Measurements from ENCODE around the gene JARID2. TPM values are rescaled to one million over a fixed set of nuclear protein-coding genes. Genes with fewer than 3 reads are reported as not detected.

JARID2 gene
- total RNA-seq, 1 donor = 9.1 TPM

GRCh38 chr6:15487262-15487661 lies 241.4 kb downstream of the JARID2 start:
- TF ChIP-seq, protein P1, sequence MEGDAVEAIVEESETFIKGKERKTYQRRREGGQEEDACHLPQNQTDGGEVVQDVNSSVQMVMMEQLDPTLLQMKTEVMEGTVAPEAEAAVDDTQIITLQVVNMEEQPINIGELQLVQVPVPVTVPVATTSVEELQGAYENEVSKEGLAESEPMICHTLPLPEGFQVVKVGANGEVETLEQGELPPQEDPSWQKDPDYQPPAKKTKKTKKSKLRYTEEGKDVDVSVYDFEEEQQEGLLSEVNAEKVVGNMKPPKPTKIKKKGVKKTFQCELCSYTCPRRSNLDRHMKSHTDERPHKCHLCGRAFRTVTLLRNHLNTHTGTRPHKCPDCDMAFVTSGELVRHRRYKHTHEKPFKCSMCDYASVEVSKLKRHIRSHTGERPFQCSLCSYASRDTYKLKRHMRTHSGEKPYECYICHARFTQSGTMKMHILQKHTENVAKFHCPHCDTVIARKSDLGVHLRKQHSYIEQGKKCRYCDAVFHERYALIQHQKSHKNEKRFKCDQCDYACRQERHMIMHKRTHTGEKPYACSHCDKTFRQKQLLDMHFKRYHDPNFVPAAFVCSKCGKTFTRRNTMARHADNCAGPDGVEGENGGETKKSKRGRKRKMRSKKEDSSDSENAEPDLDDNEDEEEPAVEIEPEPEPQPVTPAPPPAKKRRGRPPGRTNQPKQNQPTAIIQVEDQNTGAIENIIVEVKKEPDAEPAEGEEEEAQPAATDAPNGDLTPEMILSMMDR (IDR thresholded peaks at IDR 0.05; ENCODE audit: insufficient read depth, low read depth, low read length) = no peak
- no peak for DNase-seq (ENCODE audit: low read depth)
- no peak overlapping the region for H3K4me3 ChIP-seq (ENCODE audit: low read depth, low read length)

DNA sequence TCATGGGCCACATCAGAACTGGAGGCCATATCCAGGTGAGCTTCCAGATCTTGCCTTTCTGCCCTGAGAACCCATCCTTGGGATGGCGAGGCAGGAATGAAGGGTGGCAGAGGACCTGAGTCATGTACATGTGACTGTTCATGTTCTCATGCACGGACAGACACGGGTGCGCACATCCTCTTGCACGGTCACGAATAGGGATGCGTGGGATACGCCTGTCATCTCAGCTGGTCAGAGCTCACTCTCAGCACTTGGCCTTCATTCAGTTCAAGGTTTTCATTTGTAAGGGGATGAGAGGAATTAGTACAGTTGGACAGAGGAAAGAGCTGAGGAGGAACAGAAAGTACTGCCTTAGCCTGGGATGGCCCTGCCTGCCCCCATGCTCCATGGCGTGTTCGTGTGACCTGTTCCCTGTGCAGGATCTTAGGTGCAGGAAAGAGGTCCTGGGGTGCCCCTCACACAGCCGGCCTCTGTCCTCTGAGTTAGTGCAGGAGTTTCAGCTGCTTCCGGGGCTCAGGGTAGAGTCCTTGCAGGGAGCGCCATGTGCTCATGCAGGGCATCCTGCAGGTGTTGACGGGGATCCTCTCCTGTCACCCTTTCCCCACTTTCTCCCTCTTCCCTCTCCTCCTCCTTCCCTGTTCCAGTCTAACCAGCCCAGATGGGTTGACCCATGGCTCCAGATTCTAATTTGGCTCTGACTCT lies 243.5 kb downstream of the JARID2 start:
- no peak for DNase-seq (ENCODE audit: low read depth)
- TF ChIP-seq, protein P1 (IDR thresholded peaks at IDR 0.05; ENCODE audit: insufficient read depth, low read depth, low read length) = no peak
- no peak overlapping the region for H3K4me3 ChIP-seq (ENCODE audit: low read depth, low read length)

DNA sequence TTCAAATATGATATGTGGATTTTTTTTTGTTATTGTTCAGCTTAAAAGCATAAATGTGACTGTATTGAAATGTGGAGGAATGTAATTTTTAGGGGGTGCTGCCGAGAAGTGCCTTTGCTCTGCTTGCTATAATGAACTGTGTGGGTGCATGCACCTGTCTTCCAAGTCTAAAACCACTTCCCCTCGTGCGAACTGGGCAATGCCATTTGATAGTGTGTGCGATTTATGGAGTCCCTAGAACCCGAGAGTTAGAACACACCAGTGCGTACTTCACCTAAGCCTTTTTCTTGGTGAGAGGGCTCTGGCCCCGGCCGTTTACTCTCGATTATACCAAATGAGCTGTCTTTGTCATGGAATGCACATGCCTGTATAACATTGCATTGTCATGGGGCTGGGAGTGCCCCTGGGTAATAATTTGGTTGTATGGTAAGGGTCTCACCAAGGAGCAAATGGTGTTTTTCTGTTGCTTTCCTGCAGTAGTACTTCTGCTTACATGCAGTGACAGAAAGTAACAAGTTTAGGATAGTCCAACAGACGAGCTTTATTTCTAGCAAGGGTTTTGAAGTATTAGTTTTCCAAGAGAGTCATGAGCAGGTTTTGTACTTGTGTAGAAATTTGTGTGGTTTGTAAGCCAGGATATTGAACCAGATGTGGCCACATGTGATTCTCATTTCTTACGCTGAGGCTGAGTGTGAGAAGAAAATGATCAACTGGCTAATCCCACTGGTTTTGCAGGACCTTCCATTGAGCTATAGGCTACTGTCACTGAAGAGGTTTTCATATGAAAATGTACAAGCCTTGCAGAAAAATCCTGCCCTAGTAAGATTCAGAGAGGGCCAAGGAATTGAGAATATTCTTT lies 244.6 kb downstream of the JARID2 start:
- TF ChIP-seq, protein P1 (IDR thresholded peaks at IDR 0.05; ENCODE audit: insufficient read depth, low read depth, low read length) = no peak
- DNase-seq (ENCODE audit: low read depth) = no peak
- no peak overlapping the region for H3K4me3 ChIP-seq (ENCODE audit: low read depth, low read length)

DNA sequence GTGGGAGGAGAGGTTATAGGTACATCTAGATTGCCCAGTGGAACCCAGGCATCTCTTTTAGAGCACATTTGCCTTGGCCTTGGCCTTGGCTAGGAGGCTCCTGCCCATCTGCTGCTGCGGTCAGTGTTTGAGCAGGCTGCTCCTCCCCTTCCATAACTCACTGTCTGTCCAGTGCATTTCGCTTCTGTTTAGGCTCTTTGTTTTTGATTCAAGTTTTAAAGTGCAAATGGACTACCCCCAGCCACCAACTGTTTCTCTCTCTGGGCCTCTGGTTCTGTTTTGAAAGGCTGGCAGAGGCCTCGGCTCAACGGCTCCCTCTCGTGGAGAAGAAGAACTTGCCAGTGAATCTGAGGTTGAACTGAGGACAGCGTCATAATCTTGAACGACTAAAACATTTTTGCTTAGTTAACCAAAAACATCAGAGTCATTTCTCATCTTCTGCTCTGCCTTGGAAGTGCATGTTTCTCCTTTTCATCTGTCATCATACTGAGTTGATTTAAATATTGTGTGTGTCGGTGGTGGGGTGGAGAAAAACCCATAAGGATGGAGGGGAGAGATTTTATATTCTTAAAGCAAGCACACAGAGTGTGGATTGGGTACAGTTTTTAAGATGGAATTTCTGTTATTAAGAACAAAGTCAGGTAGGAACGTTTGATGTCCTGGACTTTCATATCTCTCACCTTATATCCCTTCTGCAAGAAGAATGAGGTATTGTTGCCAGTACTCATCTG lies 245.6 kb downstream of the JARID2 start:
- H3K4me3 ChIP-seq (ENCODE audit: low read depth, low read length) = no peak overlapping the region
- DNase-seq (ENCODE audit: low read depth) = peak; percentile 88
- TF ChIP-seq, protein P1 (IDR thresholded peaks at IDR 0.05; ENCODE audit: insufficient read depth, low read depth, low read length) = peak; percentile 99

GRCh38 chr6:15491986-15492269 lies 246.1 kb downstream of the JARID2 start:
- H3K4me3 ChIP-seq (ENCODE audit: low read depth, low read length) = no peak overlapping the region
- TF ChIP-seq, protein P1 (IDR thresholded peaks at IDR 0.05; ENCODE audit: insufficient read depth, low read depth, low read length) = no peak
- no peak for DNase-seq (ENCODE audit: low read depth)

DNA sequence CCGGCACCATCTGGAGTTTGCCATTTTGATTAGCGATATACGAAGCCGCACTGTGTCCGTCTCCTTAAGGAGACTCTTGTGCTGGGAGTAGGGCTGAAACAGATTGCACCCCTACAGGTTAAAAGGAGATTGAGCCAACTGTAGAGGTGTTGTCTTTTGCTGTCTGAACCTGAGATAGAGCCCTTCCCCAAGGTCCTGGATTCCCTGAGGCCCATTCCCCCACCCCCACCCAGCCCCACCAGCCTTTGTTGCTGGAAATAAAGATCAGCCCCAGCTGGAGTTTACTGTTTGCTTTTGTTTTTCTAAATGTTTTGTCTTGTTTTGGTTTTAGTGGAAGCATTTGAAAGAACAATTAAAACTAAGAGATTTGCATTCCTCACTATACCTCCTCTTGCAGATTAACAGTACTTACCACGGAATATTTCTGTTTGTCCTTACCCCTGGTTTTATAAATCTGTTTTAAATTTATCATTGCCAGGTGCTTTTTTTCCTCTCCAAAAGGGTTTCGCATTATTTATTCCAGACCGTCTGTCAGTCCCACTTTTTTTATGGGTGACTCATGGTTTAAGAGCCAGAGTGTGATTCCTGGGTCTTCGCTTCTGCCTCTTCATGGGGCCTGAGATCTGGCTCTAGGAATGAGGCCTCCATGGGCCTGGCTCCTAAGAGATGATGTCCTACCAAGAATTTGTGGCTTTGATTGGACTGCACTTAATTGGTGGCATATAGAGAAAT lies 247.7 kb downstream of the JARID2 start:
- H3K4me3 ChIP-seq (ENCODE audit: low read depth, low read length) = no peak overlapping the region
- peak; percentile 72 for DNase-seq (ENCODE audit: low read depth)
- TF ChIP-seq, protein P1 (IDR thresholded peaks at IDR 0.05; ENCODE audit: insufficient read depth, low read depth, low read length) = no peak
